Measurements from ENCODE around the gene KIAA0825.

GRCh38 chr5:94645053-94645452 lies 26.6 kb upstream of the KIAA0825 start:
- TF ChIP-seq ZNF274 (IDR thresholded peaks at IDR 0.05; ENCODE audit: borderline replicate concordance, extremely low read depth, low read length) (no peak), EZH2 (IDR thresholded peaks at IDR 0.05; ENCODE audit: low read depth, low read length, severe bottlenecking) (no peak), CTCF (IDR thresholded peaks at IDR 0.05; ENCODE audit: control extremely low read depth in 1 of 3, insufficient read depth in 1 of 3, low read depth in 1 of 3, low read length in 3 of 3) (no peak), CHD7 (IDR thresholded peaks at IDR 0.05; ENCODE audit: insufficient replicate concordance, low read length) (no peak), MAFK (IDR thresholded peaks at IDR 0.05; ENCODE audit: low read depth, low read length) (no peak), POLR2AphosphoS5 (IDR thresholded peaks at IDR 0.05; ENCODE audit: low read depth, low read length) (no peak), BCL11A (IDR thresholded peaks at IDR 0.05; ENCODE audit: low read depth in 2 of 2, low read length in 2 of 2) (no peak), EP300 (IDR thresholded peaks at IDR 0.05; ENCODE audit: borderline replicate concordance in 1 of 2, low read depth in 2 of 2, low read length in 2 of 2) (no peak), FOSL1 (IDR thresholded peaks at IDR 0.05; ENCODE audit: insufficient read depth, low read depth, low read length) (no peak)
